ENCODE results near the gene RRAGA.
"Not testable (repeated sequence)": the region's sequence is repeated elsewhere in the genome, so short reads cannot be mapped to it uniquely, and the experiment has no call there.

Gene RRAGA, protein sequence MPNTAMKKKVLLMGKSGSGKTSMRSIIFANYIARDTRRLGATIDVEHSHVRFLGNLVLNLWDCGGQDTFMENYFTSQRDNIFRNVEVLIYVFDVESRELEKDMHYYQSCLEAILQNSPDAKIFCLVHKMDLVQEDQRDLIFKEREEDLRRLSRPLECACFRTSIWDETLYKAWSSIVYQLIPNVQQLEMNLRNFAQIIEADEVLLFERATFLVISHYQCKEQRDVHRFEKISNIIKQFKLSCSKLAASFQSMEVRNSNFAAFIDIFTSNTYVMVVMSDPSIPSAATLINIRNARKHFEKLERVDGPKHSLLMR

DNA sequence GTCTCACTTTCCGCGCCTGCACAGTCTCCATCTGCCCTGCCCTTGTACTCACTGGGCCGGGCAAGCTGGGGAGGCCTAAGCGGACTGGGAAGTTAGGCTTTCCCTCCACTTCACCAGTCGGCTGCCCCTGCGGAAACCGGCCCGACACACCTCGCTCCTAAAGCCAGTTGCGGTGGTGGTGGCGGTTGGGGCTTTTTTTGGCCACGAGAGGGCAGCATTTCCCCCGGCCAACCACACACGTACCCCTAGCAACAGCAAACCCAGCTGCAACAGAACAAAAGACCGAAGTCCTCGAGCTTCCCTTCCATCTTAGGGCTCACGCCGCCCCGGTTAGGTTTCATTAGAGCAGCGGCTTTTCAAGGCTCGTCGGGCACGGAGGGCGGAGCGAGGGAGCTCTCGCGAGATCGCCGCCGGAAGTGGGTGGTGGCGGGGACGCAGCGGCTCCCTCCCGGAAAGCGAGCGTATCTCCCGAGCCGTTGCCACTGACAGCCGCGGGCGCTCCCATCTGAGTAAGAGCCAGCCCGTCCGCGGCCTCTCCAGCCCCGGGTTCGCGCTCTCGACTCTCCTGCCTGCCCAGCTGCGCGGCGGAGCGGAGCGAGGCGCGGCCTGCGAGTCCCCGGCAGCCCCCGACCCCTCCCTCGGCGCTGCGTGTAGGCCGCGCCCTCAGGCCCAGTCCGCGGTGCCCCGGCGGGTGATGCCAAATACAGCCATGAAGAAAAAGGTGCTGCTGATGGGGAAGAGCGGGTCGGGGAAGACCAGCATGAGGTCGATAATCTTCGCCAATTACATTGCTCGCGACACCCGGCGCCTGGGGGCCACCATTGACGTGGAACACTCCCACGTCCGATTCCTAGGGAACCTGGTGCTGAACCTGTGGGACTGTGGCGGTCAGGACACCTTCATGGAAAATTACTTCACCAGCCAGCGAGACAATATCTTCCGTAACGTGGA lies at the start of gene RRAGA:
TSS of gene RRAGA (plus strand) at position 462 of the 951 bp plus-strand sequence. CDS start at position 695, 233 bp downstream.
- DNase-seq = peak; percentile 78 to 92 (median 88)

DNA sequence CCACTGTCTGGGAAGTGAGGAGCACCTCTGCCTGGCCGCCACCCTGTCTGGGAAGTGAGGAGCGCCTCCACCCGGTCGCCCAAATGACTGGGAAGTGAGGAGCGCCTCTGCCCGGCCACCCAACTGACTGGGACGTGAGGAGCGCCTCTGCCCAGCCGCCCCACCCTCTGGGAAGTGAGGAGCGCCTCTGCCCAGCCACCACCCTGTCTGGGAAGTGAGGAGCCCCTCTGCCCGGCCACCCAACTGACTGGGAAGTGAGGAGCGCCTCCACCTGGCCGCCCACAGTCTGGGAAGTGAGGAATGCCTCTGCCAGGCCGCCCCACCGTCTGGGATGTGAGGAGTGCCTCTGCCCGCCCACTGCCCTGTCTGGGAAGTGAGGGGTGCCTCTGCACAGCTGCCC lies 49.1 kb upstream of the RRAGA start:
- no peak for DNase-seq

DNA sequence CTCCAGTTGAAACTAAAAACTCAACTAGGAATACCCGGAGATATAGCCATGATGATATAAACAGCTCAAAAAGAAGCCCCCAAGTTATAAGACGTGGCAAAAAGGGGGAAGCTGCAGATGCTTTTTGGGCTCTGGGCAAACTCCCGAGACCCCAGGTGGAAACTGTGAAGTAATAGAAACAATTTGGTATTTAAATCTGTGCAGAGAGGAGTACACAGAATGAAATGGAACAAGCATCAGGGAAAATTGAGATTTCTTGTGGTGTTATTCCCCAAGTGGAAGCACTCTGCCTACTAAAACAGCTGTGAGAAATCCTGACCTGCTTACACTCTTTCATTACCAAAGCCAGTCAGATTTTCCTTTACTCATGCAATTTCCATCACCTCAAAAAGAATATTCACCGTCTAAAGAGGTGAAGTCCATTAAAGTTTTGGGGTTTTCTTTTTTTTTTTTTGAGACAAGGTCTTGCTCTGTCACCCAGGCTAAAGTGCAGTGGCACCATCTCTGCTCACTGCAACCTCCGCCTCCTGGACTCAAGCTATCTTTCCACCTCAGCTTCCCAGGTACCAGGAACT lies 39.7 kb upstream of the RRAGA start:
- DNase-seq = no peak

DNA sequence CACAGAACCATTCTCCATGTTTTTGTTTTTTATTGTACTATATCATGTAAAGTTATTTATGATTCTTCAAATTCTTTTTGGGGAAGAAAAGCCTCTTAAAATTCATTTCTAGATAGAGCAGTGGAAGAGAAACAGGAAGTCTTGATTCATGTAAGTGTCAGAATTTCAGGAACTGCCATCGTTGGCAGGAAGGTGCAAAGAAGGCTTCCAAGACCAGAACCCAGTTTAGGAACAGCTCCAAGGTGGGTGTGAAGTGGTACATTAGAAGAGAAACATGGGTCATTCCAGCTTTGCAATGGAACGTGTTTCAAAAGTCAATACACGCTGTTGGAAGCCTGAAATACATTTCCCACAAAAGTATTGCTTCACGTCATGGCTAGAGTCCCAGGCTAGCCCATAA lies 31.0 kb upstream of the RRAGA start:
- no peak for DNase-seq

DNA sequence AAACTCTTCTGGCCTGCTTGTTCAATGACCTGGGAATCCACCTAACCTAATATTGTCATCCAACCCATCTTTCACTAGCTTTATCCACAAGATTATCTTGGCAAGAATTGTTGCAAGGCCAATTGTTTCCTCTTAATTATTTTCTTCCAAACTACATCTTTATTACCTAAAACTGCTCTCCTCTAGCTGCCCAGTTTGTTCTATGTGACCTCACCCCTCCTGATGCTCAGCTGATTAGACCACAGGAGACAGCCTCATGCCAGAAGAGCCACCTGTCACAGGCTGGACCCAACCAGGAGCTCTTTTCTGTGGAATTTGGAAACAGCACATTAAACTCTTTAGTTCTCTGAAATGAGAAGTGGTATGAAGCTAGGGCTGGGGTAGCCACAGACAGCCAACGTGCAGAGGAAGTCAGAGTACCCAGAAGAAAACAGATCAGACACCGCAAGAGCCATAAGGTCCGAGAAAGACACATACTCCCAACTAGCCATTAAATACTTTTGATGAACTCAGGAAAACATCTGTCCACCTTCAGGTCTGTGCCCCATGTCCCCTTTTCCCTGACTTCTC lies 28.3 kb upstream of the RRAGA start:
- no peak for DNase-seq

DNA sequence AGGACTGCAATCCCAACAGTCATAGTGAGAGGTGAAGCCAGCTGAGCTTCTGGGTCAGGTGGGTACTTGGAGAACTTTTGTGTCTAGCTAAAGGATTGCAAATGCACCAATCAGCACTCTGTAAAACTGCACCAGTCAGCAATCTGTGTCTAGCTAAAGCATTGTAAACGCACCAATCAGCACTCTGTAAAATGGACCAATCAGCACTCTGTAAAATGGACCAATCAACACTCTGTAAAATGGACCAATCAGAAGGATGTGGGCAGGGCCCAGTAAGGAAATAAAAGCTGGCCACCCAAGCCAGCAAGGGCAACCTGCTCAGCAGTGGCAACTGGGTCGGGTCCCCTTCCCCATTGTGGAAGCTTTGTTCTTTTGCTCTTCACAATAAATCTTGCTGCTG lies 27.6 kb upstream of the RRAGA start:
- DNase-seq = not testable (repeated sequence)

DNA sequence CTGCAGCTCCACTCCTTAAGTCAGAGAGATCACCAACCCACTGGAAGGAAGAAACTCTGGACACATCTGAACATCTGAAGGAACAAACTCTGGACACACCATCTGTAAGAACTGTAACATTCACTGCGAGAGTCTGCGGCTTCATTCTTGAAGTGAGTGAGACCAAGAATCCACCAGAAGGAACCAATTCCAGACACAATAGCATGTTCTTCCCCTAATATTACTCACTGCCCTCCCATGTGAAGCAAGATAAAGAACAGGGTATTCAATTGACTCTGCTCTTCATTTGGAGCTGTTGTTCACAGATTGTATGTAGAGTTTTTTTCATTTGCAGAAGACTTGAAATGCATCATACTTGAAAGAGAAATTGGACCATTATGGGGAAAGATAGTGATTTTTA lies 27.0 kb upstream of the RRAGA start:
- DNase-seq = no peak

DNA sequence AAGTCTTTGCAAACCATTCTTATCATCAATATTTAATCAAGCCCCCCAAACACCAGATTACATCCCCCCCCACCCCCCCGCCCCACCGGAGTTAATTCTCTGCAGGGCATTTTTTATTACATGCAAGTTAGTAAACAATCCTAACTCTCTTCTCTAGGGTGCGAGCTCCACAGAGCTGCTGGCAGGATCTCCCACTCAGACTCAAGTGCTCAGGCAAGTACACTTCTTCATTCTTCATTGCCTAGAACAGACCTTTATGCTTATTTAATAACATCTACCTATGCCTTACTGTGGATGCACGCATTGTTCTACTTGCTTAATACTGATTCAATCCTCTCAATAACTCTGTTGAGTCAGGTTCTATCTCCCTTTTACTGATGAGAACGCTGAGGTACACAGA lies 26.1 kb upstream of the RRAGA start:
- DNase-seq = no peak

DNA sequence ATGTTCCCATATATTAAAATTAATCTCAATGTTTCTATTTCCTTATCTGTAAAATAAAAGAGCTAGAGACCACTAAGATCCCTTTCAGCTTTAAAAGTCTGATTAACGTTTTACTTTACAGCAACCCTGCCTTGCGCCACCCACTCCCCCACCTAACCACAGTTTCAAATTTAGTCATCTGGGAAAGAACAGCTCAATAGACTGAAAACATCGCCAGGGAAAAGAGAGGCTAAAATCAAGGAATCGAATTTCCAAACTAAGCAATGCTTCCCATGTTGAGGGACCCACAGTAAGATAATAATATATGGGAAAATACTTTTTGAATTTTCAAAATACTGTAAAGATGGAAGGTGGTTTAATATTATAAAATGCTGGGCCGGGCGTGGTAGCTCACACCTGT lies 22.9 kb upstream of the RRAGA start:
- no peak for DNase-seq

DNA sequence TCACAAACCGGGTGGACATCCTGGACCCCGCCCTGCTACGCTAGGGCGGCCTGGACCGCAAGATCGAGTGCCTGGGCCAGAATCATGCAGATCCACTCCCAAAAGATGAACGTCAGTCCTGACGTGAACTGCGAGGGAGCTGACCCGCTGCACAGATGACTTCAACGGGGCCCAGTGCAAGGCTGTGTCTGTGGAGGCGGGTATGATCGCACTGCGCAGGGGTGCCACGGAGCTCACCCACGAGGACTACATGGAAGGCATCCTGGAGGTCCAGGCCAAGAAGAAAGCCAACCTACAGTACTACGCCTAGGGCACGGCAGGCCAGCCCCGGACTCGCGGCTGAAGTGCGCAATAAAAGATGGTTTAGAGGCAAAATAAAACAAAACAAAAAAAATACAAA lies 21.4 kb upstream of the RRAGA start:
- DNase-seq = no peak

DNA sequence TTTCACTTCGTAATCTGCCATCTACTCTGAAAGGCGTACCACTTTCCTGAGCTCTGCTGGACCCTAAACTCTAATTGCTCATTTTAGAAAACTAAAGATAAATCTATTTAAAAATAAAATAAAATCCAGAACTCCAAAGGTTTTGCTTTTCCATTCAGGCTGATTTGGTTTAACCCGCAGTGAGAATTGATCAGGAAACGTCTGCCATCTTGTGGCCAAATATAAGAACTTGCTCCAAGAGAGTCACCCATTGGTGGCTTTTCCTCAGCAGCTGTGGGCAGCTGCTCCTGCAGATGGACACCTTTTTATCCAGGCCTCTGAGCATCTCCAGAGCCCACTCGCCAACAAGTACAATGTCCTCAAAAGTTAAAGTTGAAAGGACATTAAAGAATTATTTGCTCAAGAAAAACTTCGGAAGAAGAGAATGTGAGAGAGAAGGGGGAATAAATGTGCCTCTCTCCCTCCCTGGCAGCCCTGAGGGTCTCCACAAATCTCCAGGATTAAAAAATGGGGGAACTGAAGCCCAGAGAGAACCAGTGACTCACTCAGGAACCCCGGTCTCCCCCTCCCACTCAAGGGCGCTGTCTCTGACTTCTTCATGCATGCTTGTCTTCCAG lies 20.3 kb upstream of the RRAGA start:
- DNase-seq = peak in 1 of 4 experiments; percentile 4

DNA sequence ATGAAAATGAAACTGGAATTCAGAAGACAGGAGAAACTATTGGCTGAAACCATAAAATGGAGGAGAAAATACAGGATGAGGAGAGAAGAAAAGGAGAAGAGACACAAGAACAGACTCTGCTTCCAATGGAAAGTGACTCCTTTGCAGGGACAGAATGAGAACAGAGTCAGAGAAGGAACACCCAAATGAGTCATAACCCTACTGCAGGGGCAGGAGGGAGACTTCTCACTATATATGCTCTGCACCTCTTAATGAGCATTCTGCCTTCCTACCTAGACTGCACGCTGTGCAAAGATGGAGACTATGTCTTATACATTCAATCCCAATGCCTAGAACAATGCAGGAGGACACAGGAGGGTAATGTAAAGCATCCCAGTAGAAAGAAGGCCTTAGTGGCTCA lies 18.3 kb upstream of the RRAGA start:
- no peak for DNase-seq

DNA sequence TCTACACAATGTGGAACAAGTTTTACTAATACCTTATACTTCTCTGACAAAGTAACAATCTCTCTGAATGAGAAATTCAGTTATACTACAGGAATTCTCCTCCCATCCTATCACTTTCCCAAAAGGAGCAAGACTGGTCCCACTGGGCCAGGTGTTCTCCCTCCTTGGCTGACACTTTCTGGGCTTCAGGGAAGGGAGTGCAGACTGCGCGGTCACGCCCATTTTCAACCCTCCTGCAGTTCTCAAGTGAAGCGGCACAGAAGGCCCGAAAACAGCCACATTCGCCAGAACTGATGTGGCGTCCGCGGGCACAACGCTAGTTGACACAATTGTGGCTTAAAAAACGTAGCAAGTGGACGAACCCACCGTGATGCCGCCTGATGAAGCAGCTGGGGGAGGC lies 16.8 kb upstream of the RRAGA start:
- no peak for DNase-seq

DNA sequence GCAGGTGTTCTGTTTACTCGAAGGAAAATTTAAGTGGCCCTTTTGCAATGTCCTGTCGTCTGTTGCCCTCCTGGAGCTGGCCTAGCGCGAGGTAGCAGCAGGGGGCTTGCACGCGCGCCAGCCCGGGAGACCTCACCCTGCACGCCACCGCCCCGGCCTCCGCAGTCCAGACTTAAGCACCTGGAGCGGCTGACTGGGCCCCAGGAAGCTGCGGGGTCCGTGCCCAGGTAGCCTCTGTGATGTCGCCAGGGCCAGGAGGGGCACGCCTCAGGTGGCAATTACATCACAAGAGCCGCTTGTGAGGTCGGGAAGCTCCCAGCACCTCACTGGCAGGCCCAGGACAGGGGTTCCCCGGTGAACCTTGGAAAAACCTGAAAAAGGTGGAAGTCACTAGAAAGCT lies 16.2 kb upstream of the RRAGA start, which contains the start of gene SAXO1:
TSS of gene SAXO1 (minus strand) at position 195 of the 400 bp plus-strand sequence. CDS start 301 bp downstream, outside the sequence.
- DNase-seq = no peak

DNA sequence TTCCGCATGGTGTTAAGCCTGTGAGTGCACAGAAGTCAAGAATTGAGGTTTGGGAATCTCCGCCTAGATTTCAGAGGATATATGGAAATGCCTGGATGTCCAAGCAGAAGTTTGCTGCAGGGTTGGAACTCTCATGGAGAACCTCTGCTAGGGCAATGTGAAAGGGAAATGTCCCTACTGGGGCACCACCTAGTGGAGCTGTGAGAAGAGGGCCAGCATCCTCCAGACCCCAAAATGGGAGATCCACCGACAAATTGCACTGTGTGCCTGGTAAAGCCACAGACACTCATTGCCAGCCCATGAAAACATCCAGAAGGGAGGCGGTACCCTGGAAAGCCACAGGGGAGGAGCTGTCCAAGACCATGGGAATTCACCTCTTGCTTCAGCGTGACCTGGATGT lies 12.6 kb upstream of the RRAGA start:
- DNase-seq = no peak

DNA sequence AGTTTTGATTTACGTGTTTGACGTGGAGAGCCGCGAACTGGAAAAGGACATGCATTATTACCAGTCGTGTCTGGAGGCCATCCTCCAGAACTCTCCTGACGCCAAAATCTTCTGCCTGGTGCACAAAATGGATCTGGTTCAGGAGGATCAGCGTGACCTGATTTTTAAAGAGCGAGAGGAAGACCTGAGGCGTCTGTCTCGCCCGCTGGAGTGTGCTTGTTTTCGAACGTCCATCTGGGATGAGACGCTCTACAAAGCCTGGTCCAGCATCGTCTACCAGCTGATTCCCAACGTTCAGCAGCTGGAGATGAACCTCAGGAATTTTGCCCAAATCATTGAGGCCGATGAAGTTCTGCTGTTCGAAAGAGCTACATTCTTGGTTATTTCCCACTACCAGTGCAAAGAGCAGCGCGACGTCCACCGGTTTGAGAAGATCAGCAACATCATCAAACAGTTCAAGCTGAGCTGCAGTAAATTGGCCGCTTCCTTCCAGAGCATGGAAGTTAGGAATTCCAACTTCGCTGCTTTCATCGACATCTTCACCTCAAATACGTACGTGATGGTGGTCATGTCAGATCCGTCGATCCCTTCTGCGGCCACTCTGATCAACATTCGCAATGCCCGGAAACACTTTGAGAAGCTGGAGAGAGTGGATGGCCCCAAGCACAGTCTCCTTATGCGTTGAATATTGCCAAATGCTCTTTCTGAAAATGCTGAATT lies 850 bp downstream of the RRAGA start:
- DNase-seq = no peak

DNA sequence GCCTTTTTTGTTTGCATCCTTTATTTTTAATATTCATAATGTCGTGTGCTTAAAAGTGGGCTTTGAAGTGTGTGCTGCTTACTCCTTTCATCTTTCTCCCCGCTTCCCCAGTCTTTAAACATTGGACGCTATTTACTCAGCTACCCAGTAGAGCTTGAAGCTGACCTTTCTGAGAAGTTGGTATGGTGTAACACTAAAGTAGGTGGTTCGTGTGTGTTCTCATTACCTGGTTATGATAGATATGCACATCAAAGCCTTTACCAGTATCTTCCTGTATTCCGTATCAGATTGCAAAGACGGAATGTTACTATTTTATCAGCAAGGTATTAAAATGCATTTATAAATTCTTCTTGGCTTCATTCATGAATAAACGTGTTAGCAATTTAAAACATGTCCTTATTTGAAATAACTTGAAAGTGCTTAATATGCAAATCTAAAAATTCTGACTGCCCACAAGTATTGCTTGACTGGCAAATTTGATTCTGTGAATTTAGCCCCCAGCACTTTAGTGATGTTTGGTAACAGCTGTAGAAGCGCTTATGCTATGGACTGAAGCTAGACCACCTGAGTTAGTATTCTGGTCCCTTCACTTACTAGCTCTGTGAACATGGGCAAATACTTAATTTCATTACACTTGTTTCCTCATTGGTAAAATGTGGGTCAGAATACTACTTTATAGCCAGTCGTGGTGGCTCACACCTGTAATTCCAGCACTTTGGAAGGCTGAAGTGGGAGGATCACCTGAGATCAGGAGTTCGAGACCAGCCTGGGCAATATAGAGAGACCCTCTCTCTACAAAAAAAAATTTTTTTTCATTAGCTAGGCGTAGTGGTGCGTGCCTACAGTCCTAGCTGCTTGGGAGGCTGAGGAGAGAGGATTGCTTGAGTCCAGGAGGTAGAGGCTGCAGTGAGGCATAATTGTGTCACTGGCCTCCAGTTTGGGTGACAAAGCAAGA lies 1.7 kb downstream of the RRAGA start:
- no peak for DNase-seq

DNA sequence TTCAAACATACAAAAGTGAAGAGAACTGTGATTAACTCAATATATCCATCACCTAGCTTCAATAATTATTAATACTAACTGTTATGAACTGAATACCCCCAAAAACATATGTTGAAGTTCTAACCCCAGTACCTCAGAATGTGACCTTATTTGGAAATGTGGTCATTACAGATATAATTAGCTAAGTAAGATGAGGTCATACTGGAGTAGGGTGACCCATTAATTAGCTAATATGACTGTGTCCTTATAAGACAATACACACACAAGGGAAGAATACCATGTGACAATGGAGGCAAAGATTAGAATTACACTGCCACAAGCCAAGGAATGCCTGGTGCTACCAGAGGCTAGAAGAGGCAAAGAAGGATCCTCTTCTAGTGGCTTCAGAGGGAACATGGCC lies 7.8 kb downstream of the RRAGA start:
- DNase-seq = no peak

DNA sequence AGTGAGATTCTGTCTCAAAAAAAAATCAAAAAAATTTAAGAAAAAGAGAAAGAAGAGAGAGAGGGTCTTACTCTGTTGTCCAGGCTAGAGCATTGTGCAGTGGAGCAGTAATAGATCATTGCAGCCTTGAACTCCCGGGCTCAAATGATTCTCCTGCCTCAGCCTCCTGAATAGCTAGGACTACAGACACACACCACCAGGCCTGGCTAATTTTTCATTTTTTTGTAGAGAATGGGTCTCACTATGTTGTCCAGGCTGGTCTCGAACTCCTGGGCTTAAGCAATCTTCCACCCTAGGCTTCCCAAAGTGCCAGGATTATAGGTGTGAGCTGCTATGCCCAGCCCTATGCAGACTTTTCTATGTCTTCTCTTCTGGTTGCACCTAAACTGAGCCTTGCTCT lies 25.0 kb downstream of the RRAGA start:
- no peak for DNase-seq

DNA sequence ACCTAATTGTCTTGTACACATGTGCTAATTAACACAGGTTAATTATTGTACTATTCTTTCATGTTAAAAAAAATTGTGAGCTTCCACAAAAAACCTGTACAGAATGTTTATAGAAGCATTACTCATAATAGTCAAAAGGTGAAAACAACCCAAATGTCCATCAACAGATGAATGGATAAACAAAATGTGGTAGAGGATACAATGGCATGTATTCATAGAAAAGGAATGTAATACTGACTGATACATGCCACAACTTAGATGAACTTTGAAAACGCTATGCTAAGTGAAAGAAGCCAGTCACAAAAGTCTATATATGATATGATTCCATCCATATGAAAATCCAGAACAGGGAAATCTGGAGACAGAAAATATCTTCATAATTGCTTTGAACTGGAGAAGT lies 25.6 kb downstream of the RRAGA start:
- no peak for DNase-seq

DNA sequence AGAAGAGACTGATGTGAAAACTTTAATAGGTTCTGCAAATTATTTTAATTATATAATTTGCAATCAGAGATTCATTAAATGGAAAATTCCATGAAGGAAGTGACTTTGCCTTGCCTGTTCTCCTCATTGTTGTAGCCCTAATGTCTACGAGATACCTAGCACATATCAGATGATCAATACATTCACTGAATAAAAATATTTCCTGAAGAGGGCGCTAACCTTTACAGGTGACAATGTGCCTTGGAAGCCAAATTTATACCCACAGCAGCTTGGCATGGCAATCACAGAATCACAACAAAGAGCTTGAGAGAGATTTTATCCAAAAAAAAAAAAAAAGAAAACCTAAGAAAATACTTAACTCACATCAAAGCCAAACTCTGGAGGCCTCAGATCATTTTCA lies 36.1 kb downstream of the RRAGA start:
- DNase-seq = no peak
